Activated T-cell treated with anti-CD3 and anti-CD28 coated beads, Interleukin-2, amount 50 U/mL, for 4 hours (primary cell): ENCODE results near the gene CLPTM1L. TPM values are rescaled to one million over a fixed set of nuclear protein-coding genes. Genes with fewer than 3 reads are reported as not detected.

ENCODE experiments used
- ATAC-seq, 2 donors: fragments of 200-7000 bp; cut with Tn5 transposase; one replicate each; pipeline ENCODE4 v1.10.0; 2021
- DNase-seq: peaks from one replicate; pipeline ENCODE4 v3.0.0-alpha.2; 2020
- H3K27me3 Mint-ChIP-seq: one replicate; pipeline ENCODE4 v1.8.0; 2021; ENCODE audit warnings: low read depth, mixed read lengths
- H3K36me3 Mint-ChIP-seq: one replicate; pipeline ENCODE4 v1.8.0; 2022; ENCODE audit warnings: mixed read lengths; ENCODE audit not compliant: insufficient read depth
- H3K4me1 Mint-ChIP-seq: one replicate; pipeline ENCODE4 v1.8.0; 2021; ENCODE audit warnings: low read depth, mixed read lengths
- H3K4me3 Mint-ChIP-seq: one replicate; pipeline ENCODE4 v1.8.0; 2021; ENCODE audit warnings: mild to moderate bottlenecking, moderate library complexity, mixed read lengths
- H3K9me3 Mint-ChIP-seq: one replicate; pipeline ENCODE4 v1.8.0; 2021; ENCODE audit warnings: mixed read lengths
- total RNA-seq, 3 donors: library from RNA; stranded (reverse); gene quantifications; one replicate each; pipeline ENCODE4 v1.2.1, GENCODE V29; 2021

Gene CLPTM1L
- total RNA-seq, 3 donors from 2014 or later: 143 to 150 (median 145) TPM

DNA sequence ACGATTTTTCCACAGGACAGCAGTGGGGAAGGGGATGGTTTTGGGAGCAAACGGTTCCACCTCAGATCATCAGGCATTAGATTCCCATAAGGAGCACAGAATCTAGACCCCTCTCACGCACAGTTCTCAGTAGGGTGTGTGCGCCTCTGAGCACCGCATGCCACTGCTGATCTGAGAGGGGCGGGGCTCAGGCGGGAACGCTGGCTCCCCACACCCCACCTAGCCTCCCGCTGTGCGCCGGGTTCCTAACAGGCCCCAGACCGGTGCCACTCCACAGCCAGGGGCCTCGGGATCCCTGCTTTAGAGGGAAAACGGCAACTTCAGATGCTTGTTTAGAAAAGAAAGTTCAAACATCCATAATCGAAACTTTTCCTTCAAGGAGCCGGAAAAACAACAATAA, 70.4 kb downstream of the CLPTM1L start:
- Mint-ChIP-seq H3K9me3 (peaks cover 3% of the 10 kb centered on the region), H3K36me3 (peaks cover 3% of the 10 kb centered on the region), H3K4me1 (peaks cover 2% of the 10 kb centered on the region), H3K27me3 (no peaks in the 10 kb centered on the region), H3K4me3 (no peak overlapping the region)
- no peak for DNase-seq
- no peak for ATAC-seq

- ATAC-seq (no peak), DNase-seq (no peak)
- H3K36me3 Mint-ChIP-seq: peaks cover 3% of the 10 kb centered on the region
These were observed 71.2 kb downstream of the CLPTM1L start for GRCh38 chr5:1273745-1274144.

DNA sequence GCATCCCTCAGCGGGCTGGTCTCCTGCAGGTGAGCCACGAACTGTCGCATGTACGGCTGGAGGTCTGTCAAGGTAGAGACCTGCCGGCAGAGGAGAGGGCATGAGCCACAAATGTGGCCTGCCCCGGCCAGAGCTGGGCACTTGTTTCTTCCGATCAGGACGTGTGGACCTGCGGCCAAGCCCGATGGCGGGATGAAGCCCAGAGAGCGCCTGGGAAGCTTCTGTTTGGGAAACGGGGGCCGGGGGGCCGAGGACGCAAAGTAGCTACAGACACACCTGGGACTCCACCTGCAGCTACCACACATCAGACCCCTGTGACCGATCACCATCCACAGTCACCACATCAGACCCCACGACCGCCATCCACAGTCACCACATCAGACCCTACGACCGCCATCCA, 72.7 kb downstream of the CLPTM1L start:
- Mint-ChIP-seq H3K36me3 (no peaks in the 10 kb centered on the region), H3K4me1 (peaks cover 13% of the 10 kb centered on the region), H3K27me3 (no peaks in the 10 kb centered on the region), H3K4me3 (no peak overlapping the region), H3K9me3 (no peaks in the 10 kb centered on the region)
- DNase-seq (no peak), ATAC-seq (no peak)

More at GRCh38 chr5:1273745-1274144, 71.2 kb downstream of the CLPTM1L start:
- H3K4me1 Mint-ChIP-seq: peaks cover 8% of the 10 kb centered on the region
- peaks cover 3% of the 10 kb centered on the region for H3K9me3 Mint-ChIP-seq
- H3K27me3 Mint-ChIP-seq: no peaks in the 10 kb centered on the region
- H3K4me3 Mint-ChIP-seq: no peak overlapping the region

GRCh38 chr5:1270933-1271914, 73.7 kb downstream of the CLPTM1L start:
- Mint-ChIP-seq H3K9me3 (no peaks in the 10 kb centered on the region), H3K4me1 (peaks cover 13% of the 10 kb centered on the region), H3K27me3 (no peaks in the 10 kb centered on the region), H3K36me3 (no peaks in the 10 kb centered on the region), H3K4me3 (no peak overlapping the region)
- no peak for DNase-seq
- ATAC-seq: no peak

DNA sequence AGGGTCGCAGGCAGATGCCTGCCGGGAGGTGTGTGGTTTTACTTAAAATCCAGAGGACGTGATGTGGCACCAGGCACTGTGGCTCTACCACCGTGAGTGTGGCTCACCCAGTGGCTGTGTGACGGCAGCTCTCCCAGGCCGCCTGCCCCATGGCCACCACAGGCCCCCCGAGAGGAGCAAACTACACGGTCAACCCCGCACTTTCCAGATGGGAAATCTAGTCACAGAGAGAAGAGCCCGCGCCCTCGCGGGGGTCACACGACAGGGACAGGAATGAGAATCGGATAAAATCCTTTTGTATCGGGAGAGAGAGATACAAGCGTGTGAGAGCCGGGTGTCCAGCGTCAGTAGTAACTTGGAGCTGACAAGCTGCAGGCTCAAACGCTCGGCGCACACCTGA, 74.5 kb downstream of the CLPTM1L start:
- DNase-seq (no peak), ATAC-seq (no peak)
- no peaks in the 10 kb centered on the region for H3K9me3 Mint-ChIP-seq
- peaks cover 13% of the 10 kb centered on the region for H3K4me1 Mint-ChIP-seq
- H3K4me3 Mint-ChIP-seq: no peak overlapping the region
- no peaks in the 10 kb centered on the region for H3K27me3 Mint-ChIP-seq
- H3K36me3 Mint-ChIP-seq: no peaks in the 10 kb centered on the region

GRCh38 chr5:1268666-1269065, 76.2 kb downstream of the CLPTM1L start:
- H3K9me3 Mint-ChIP-seq: no peaks in the 10 kb centered on the region
- DNase-seq: no peak
- peaks cover 13% of the 10 kb centered on the region for H3K4me1 Mint-ChIP-seq
- H3K36me3 Mint-ChIP-seq: no peaks in the 10 kb centered on the region
- peak; percentile 84 to 96 for ATAC-seq
- no peaks in the 10 kb centered on the region for H3K27me3 Mint-ChIP-seq
- H3K4me3 Mint-ChIP-seq: no peak overlapping the region

- peaks cover 13% of the 10 kb centered on the region for H3K4me1 Mint-ChIP-seq
- H3K4me3 Mint-ChIP-seq: no peak overlapping the region
- DNase-seq (no peak), ATAC-seq (no peak)
- H3K27me3 Mint-ChIP-seq: no peaks in the 10 kb centered on the region
- H3K36me3 Mint-ChIP-seq: no peaks in the 10 kb centered on the region
- no peaks in the 10 kb centered on the region for H3K9me3 Mint-ChIP-seq
These were observed 76.8 kb downstream of the CLPTM1L start for GRCh38 chr5:1268056-1268455.

Other genes starting within 250 kb of the CLPTM1L start
- gene SLC12A7, start 233.0 kb downstream of the CLPTM1L start, total RNA-seq: 10 to 100 TPM; 13.6 to 26.8 (median 18.5) TPM
- gene SLC6A19, start 143.5 kb downstream of the CLPTM1L start, total RNA-seq: under 1 TPM in 1 of 3 donors, not detected in 2; 0.08 TPM
- gene SLC6A18, start 119.7 kb downstream of the CLPTM1L start, total RNA-seq: not detected
- 10 to 100 TPM in 2 of 3 donors, 1 to 10 TPM in 1; 9.5 to 16.7 (median 10.5) TPM for gene TERT, start 50.0 kb downstream of the CLPTM1L start, total RNA-seq
- gene SLC6A3, start 100.3 kb upstream of the CLPTM1L start, total RNA-seq: not detected
- gene LPCAT1, start 178.9 kb upstream of the CLPTM1L start, total RNA-seq: 10 to 100 TPM; 60.6 to 76.8 (median 65.7) TPM